ENCODE results near the gene SPTY2D1. TPM values are rescaled to one million over a fixed set of nuclear protein-coding genes. Genes with fewer than 3 reads are reported as not detected.
"Not testable (repeated sequence)": the region's sequence is repeated elsewhere in the genome, so short reads cannot be mapped to it uniquely, and the experiment has no call there.

Gene SPTY2D1
- polyA plus RNA-seq: 4.3 TPM

GRCh38 chr11:18634140-18635032 lies at the start of gene SPTY2D1:
SPTY2D1 (minus strand) TSS chr11:18634342; CDS start chr11:18634257, 85 bp downstream.
- Mint-ChIP-seq H3K27me3 (peaks cover 2% of the 10 kb centered on the region), H3K4me1 (peaks cover 12 to 18% (median 16%) of the 10 kb centered on the region in 3 donors), H3K36me3 (no peaks in the 10 kb centered on the region), H3K4me3 (peak within 1 kb of the TSS; percentile 83 to 100 (median 95)), H3K9me3 (no peaks in the 10 kb centered on the region), H3K27ac (peak within 1 kb of the TSS; percentile 77 to 99 (median 95))

GRCh38 chr11:18682466-18682865 lies 48.3 kb upstream of the SPTY2D1 start:
- H3K4me1 Mint-ChIP-seq: no peaks in the 10 kb centered on the region
- no peaks in the 10 kb centered on the region for H3K36me3 Mint-ChIP-seq
- no peak overlapping the region for H3K27ac Mint-ChIP-seq
- peaks cover 3% of the 10 kb centered on the region for H3K27me3 Mint-ChIP-seq
- H3K4me3 Mint-ChIP-seq: peak overlapping the region in 1 of 4 donors; percentile 13
- no peaks in the 10 kb centered on the region for H3K9me3 Mint-ChIP-seq

DNA sequence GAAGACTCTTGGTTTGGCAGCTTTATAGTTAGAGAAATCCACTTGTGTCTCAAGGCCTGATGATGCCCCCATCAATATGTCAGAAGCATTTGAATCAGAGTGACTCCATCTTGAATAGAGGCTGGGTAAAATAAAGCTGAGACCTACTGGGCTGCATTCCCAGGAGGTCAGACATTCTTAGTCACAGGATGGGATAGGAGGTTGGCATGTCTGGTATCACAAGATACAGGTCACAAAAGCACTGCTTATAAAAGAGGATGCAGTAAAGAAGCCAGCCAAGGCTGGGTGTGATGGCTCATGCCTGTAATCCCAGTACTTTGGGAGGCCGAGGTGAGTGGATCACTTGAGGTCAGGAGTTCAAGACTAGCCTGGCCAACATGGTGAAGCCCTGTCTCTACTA lies 47.8 kb upstream of the SPTY2D1 start:
- H3K27me3 Mint-ChIP-seq, H3K27ac Mint-ChIP-seq, H3K4me1 Mint-ChIP-seq, H3K36me3 Mint-ChIP-seq, H3K9me3 Mint-ChIP-seq, H3K4me3 Mint-ChIP-seq: not testable (repeated sequence)

- Mint-ChIP-seq H3K27ac (no peak overlapping the region), H3K36me3 (no peaks in the 10 kb centered on the region), H3K9me3 (no peaks in the 10 kb centered on the region), H3K27me3 (no peaks in the 10 kb centered on the region), H3K4me3 (no peak overlapping the region), H3K4me1 (no peaks in the 10 kb centered on the region)
Measured at GRCh38 chr11:18677560-18677959, 43.4 kb upstream of the SPTY2D1 start.

GRCh38 chr11:18676803-18677202 lies 42.7 kb upstream of the SPTY2D1 start:
- Mint-ChIP-seq H3K4me1 (no peaks in the 10 kb centered on the region), H3K9me3 (no peaks in the 10 kb centered on the region), H3K36me3 (no peaks in the 10 kb centered on the region), H3K27ac (no peak overlapping the region), H3K4me3 (no peak overlapping the region), H3K27me3 (no peaks in the 10 kb centered on the region)

DNA sequence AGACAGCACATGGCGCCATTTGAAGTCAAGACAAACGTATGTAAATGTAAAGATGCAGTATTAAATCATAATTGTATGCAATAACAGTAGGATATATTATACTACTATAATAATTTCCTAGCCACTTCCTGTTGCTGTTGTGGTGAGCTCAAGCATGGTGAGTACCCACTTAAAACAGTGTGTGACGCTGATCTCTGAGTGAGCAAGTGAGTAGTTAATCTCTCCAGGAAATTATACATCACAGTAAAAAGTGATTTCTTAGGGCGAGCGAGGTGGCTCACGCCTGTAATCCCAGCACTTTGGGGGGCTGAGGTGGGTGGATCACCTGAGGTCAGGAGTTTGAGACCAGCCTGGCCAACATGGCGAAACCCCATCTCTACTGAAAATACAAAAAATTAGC lies 38.1 kb upstream of the SPTY2D1 start:
- not testable (repeated sequence) for H3K36me3 Mint-ChIP-seq, H3K4me3 Mint-ChIP-seq, H3K9me3 Mint-ChIP-seq, H3K27me3 Mint-ChIP-seq, H3K4me1 Mint-ChIP-seq
- H3K27ac Mint-ChIP-seq: peak overlapping the region in 1 of 3 donors; percentile 22

DNA sequence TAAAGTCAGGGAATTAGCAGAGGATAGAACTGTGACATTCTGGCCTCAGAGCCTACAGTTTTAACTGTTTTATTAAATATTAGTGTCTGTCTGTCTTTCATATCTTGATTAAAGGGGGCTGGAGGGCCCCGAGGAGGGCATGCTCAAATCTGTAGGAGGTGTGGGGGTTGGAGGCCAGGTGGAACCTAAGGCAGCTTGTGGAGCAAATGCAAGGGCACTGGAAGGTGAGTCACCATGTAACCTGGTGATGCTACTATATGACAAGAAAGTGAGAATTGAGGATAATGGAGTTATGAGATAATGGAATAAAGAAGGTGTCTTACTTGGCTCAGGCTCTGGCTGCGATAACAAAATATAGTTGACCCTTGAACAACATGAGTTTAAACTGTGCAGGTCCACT lies 37.1 kb upstream of the SPTY2D1 start:
- Mint-ChIP-seq H3K36me3 (peaks cover 4% of the 10 kb centered on the region), H3K27me3 (peaks cover 6% of the 10 kb centered on the region), H3K4me1 (no peaks in the 10 kb centered on the region), H3K4me3 (no peak overlapping the region), H3K27ac (no peak overlapping the region), H3K9me3 (no peaks in the 10 kb centered on the region)

GRCh38 chr11:18669711-18670110 lies 35.6 kb upstream of the SPTY2D1 start:
- no peaks in the 10 kb centered on the region for H3K4me1 Mint-ChIP-seq
- peaks cover 4% of the 10 kb centered on the region for H3K36me3 Mint-ChIP-seq
- peaks cover 6% of the 10 kb centered on the region for H3K27me3 Mint-ChIP-seq
- no peak overlapping the region for H3K27ac Mint-ChIP-seq
- H3K4me3 Mint-ChIP-seq: no peak overlapping the region
- H3K9me3 Mint-ChIP-seq: no peaks in the 10 kb centered on the region

DNA sequence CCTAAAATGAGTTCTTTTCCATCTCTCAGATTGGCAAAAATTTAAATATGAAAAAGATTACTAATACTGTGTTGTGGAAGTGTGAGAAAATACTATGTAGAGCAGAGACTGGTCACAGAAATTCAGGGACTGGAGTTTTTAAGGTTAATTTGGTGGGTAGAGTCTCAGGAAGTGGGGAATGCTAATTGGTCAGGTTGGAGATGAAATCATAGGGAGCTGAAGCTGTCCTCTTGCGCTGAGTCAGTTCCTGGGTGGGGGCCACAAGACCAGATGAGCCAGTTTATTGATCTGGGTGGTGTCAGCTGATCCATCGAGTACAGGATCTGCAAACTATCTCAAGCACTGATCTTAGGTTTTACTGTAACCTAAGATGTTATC lies 35.1 kb upstream of the SPTY2D1 start:
- Mint-ChIP-seq H3K4me3 (peak overlapping the region in 1 of 4 donors; percentile 1), H3K27ac (no peak overlapping the region), H3K4me1 (no peaks in the 10 kb centered on the region), H3K36me3 (peaks cover 4% of the 10 kb centered on the region), H3K27me3 (peaks cover 6% of the 10 kb centered on the region), H3K9me3 (no peaks in the 10 kb centered on the region)

DNA sequence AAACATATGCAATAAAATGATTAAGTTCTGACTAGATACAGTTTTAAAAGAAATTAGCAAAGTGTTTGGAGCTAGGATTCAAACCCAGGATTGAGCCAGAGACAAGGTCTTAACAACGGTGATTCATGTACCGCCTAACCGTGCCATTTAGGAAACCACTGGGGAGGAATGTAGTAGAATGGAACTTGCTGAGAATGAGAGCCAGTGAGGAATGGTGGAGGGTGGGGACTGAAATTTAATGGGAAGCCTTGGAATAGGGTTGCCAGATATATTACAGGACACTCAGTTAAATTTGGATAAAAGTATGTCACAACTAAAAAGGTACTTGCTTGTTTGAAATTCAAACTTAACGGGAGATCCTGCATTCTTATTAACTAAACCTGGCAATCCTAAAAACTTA lies 34.0 kb upstream of the SPTY2D1 start:
- Mint-ChIP-seq H3K27me3 (peaks cover 6% of the 10 kb centered on the region), H3K36me3 (peaks cover 5% of the 10 kb centered on the region), H3K27ac (no peak overlapping the region), H3K4me3 (no peak overlapping the region), H3K4me1 (no peaks in the 10 kb centered on the region), H3K9me3 (no peaks in the 10 kb centered on the region)

DNA sequence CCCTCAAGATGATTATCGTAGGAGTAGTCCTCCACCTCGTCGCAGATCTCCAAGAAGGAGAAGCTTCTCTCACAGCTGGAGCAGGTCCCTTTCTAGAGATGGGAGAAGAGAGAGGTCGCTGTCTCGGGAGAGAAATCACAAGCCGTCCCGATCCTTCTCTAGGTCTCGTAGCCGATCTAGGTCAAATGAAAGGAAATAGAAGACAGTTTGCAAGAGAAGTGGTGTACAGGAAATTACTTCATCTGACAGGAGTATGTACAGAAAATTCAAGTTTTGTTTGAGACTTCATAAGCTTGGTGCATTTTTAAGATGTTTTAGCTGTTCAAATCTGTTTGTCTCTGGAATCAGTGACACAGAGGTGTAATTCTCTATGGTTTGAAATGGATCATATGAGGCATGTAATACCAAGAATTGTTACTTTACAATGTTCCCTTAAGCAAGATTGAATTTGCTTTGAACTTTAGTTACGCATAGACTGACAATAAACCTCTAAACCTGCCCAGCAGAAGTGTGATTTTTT lies 31.3 kb upstream of the SPTY2D1 start:
- H3K4me1 Mint-ChIP-seq, H3K36me3 Mint-ChIP-seq, H3K9me3 Mint-ChIP-seq, H3K27me3 Mint-ChIP-seq, H3K27ac Mint-ChIP-seq: not testable (repeated sequence)
- peak overlapping the region in 2 of 4 donors; percentile 16 to 20 for H3K4me3 Mint-ChIP-seq

- no peak overlapping the region for H3K4me3 Mint-ChIP-seq
- peaks cover 11% of the 10 kb centered on the region for H3K27me3 Mint-ChIP-seq
- no peaks in the 10 kb centered on the region for H3K4me1 Mint-ChIP-seq
- H3K9me3 Mint-ChIP-seq: peaks cover 0 to 5% (median 4%) of the 10 kb centered on the region in 3 donors
- no peaks in the 10 kb centered on the region for H3K36me3 Mint-ChIP-seq
- peak overlapping the region in 1 of 3 donors; percentile 73 for H3K27ac Mint-ChIP-seq
Measured at GRCh38 chr11:18657673-18658072, 23.5 kb upstream of the SPTY2D1 start.

- Mint-ChIP-seq H3K4me1 (peaks cover 0 to 7% (median 3%) of the 10 kb centered on the region in 3 donors), H3K27me3 (no peaks in the 10 kb centered on the region), H3K36me3 (no peaks in the 10 kb centered on the region), H3K4me3 (peak overlapping the region in 2 of 4 donors; percentile 37 to 91), H3K27ac (peak overlapping the region in 2 of 3 donors; percentile 13 to 14), H3K9me3 (peaks cover 0 to 3% (median 0%) of the 10 kb centered on the region in 3 donors)
Measured at GRCh38 chr11:18650859-18651557, 16.9 kb upstream of the SPTY2D1 start.

GRCh38 chr11:18650353-18650752 lies 16.2 kb upstream of the SPTY2D1 start:
- Mint-ChIP-seq H3K4me1 (peaks cover 0 to 7% (median 3%) of the 10 kb centered on the region in 3 donors), H3K27ac (no peak overlapping the region), H3K9me3 (peaks cover 0 to 3% (median 0%) of the 10 kb centered on the region in 3 donors), H3K36me3 (no peaks in the 10 kb centered on the region), H3K4me3 (peak overlapping the region in 1 of 4 donors; percentile 91), H3K27me3 (no peaks in the 10 kb centered on the region)

DNA sequence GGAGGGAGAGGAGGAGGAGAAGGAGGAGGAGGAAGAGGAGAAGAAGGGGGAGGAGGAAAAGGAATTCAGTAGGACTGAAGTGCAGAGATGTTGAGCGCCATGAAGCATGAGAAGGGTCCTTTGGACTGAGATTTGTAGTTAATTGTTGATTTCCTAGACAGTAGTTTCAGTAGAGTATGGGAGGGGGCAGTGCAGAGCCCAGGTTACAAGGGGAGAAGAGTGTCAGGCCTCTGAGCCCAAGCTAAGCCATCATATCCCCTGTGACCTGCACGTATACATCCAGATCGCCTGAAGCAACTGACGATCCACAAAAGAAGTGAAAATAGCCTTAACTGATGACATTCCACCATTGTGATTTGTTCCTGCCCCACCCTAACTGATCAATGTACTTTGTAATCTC lies 8.9 kb upstream of the SPTY2D1 start:
- H3K9me3 Mint-ChIP-seq, H3K4me1 Mint-ChIP-seq, H3K4me3 Mint-ChIP-seq, H3K27me3 Mint-ChIP-seq, H3K36me3 Mint-ChIP-seq, H3K27ac Mint-ChIP-seq: not testable (repeated sequence)
